HepG2 (cell line): ENCODE results near the gene CHAF1A. TPM values are rescaled to one million over a fixed set of nuclear protein-coding genes. Genes with fewer than 3 reads are reported as not detected.

Experiments
- AHR ChIP-seq: IDR thresholded peaks from 2 replicates; pipeline ENCODE4 v1.6.1; 2018; ENCODE audit warnings: missing genetic modification reagents, missing compliant biosample characterization
- ARNTL ChIP-seq: sonication (generic); formaldehyde crosslinking; IDR thresholded peaks from 2 replicates; pipeline ENCODE4 v1.4.0; 2020; ENCODE audit warnings: mild to moderate bottlenecking, missing genetic modification reagents
- BRD4 ChIP-seq: sonication (generic); formaldehyde crosslinking; IDR thresholded peaks from 2 replicates; pipeline ENCODE4 v1.4.0; 2020; ENCODE audit warnings: missing genetic modification reagents
- CHD2 ChIP-seq: IDR thresholded peaks from 2 replicates; pipeline ENCODE4 v1.6.1; 2011; ENCODE audit warnings: low read depth, low read length, improper control_type of control experiment
- CREB3 ChIP-seq: sonication (generic); formaldehyde crosslinking; IDR thresholded peaks from 2 replicates; pipeline ENCODE4 v1.5.0; 2020; ENCODE audit warnings: missing genetic modification reagents
- CSRNP1 ChIP-seq: sonication (generic); formaldehyde crosslinking; IDR thresholded peaks from 2 replicates; pipeline ENCODE4 v1.8.1; 2023; ENCODE audit warnings: mild to moderate bottlenecking, missing genetic modification reagents
- EEA1 ChIP-seq: sonication (generic); formaldehyde crosslinking; IDR thresholded peaks from 2 replicates; pipeline ENCODE4 v1.5.1; 2020; ENCODE audit warnings: mild to moderate bottlenecking, missing genetic modification reagents, borderline replicate concordance
- ELF3 ChIP-seq: IDR thresholded peaks from 2 replicates; pipeline ENCODE4 v1.6.1; 2016; ENCODE audit warnings: missing genetic modification reagents, missing compliant biosample characterization
- KDM1A ChIP-seq: IDR thresholded peaks from 2 replicates; pipeline ENCODE4 v1.6.1; 2016; ENCODE audit warnings: missing compliant biosample characterization
- KDM4B ChIP-seq: sonication (generic); formaldehyde crosslinking; IDR thresholded peaks from 2 replicates; pipeline ENCODE4 v1.4.0; 2020; ENCODE audit warnings: missing genetic modification reagents
- MLLT10 ChIP-seq: sonication (generic); formaldehyde crosslinking; IDR thresholded peaks from 2 replicates; pipeline ENCODE4 v1.4.0; 2020; ENCODE audit warnings: missing genetic modification reagents
- NFYC ChIP-seq: IDR thresholded peaks from 2 replicates; pipeline ENCODE4 v1.6.1; 2016; ENCODE audit warnings: missing genetic modification reagents, missing compliant biosample characterization
- PAF1 ChIP-seq: IDR thresholded peaks from 2 replicates; pipeline ENCODE4 v1.6.1; 2016; ENCODE audit warnings: missing genetic modification reagents, missing compliant biosample characterization
- STAT6 ChIP-seq: sonication (generic); formaldehyde crosslinking; IDR thresholded peaks from 2 replicates; pipeline ENCODE4 v1.4.0; 2020; ENCODE audit warnings: missing genetic modification reagents, mild to moderate bottlenecking, borderline replicate concordance
- SUZ12 ChIP-seq: fragments of 150-350 bp; IDR thresholded peaks from 2 replicates; pipeline ENCODE4 v1.6.1; 2014; ENCODE audit warnings: low read depth, low read length
- TBX3 ChIP-seq: fragments of 450-650 bp; IDR thresholded peaks from 2 replicates; pipeline ENCODE4 v1.6.1; 2017; ENCODE audit warnings: antibody characterized with exemption, mild to moderate bottlenecking, inconsistent platforms, borderline replicate concordance
- ZFP36L2 ChIP-seq: sonication (generic); formaldehyde crosslinking; IDR thresholded peaks from 2 replicates; pipeline ENCODE4 v1.4.0; 2020; ENCODE audit warnings: missing genetic modification reagents
- ZFY ChIP-seq: sonication (generic); formaldehyde crosslinking; IDR thresholded peaks from 2 replicates; pipeline ENCODE4 v1.4.0; 2020; ENCODE audit warnings: missing genetic modification reagents
- ZIK1 ChIP-seq: sonication (generic); formaldehyde crosslinking; IDR thresholded peaks from 2 replicates; pipeline ENCODE4 v1.5.0; 2020; ENCODE audit warnings: mild to moderate bottlenecking, low read depth, missing genetic modification reagents, borderline replicate concordance
- ZMAT3 ChIP-seq: sonication (generic); formaldehyde crosslinking; conservative IDR thresholded peaks from 2 replicates; pipeline ENCODE4 v1.7.0; 2021; ENCODE audit warnings: missing genetic modification reagents
- ZNF224 ChIP-seq: sonication (generic); formaldehyde crosslinking; IDR thresholded peaks from 2 replicates; pipeline ENCODE4 v1.5.0; 2020; ENCODE audit warnings: mild to moderate bottlenecking, missing genetic modification reagents
- ZNF354B ChIP-seq: sonication (generic); formaldehyde crosslinking; IDR thresholded peaks from 2 replicates; pipeline ENCODE4 v1.8.0; 2022; ENCODE audit warnings: mild to moderate bottlenecking, missing genetic modification reagents
- ZNF569 ChIP-seq: sonication (generic); formaldehyde crosslinking; IDR thresholded peaks from 2 replicates; pipeline ENCODE4 v1.5.0; 2020; ENCODE audit warnings: mild to moderate bottlenecking, missing genetic modification reagents, moderate library complexity, borderline replicate concordance
- ZSCAN5A ChIP-seq: sonication (generic); formaldehyde crosslinking; IDR thresholded peaks from 2 replicates; pipeline ENCODE4 v1.8.0; 2022; ENCODE audit warnings: mild to moderate bottlenecking, missing genetic modification reagents, borderline replicate concordance
- ZSCAN9 ChIP-seq: IDR thresholded peaks from 2 replicates; pipeline ENCODE4 v1.6.1; 2016; ENCODE audit warnings: borderline replicate concordance
- polyA plus RNA-seq, 8 experiments: library from polyadenylated mRNA; depleted of rRNA in 3 of 8; stranded (reverse) in 7 of 8; unstranded in 1 of 8; fragments of >200 nt; fragmentation: Illumina TruSeq in 4 of 8; extraction: Trizol in 4 of 8; gene quantifications; 2 replicates each; pipeline versions ENCODE4 v1.2.1 to v1.2.3, GENCODE V29; 2011 to 2016; ENCODE audit warnings: low read depth in 4 of 8, missing spikeins in 1 of 8, mixed read lengths in 1 of 8; ENCODE audit not compliant: insufficient read depth in 1 of 8
- total RNA-seq, 5 experiments: library from RNA; depleted of rRNA; stranded (reverse); fragments of >200 nt; fragmentation: Illumina TruSeq; extraction: Trizol; gene quantifications; 2 replicates each; pipeline ENCODE4 v1.2.3, GENCODE V29; 2016; ENCODE audit warnings: low read depth in 1 of 5

The CHAF1A gene
- total and polyA plus RNA-seq, 2 of the 13 experiments (the other 11 are each of a cell fraction or from before 2014, with no cell fraction given): 11.0 to 34.8 TPM

- TF ChIP-seq CREB3 (CRISPR knock-in tag): no peak
- TF ChIP-seq TBX3: no peak; the same call in 1 of the 2 replicates
- no peak for TF ChIP-seq ZFP36L2
- TF ChIP-seq BRD4: no peak
- no peak for TF ChIP-seq ZMAT3 (CRISPR knock-in tag)
- no peak for TF ChIP-seq KDM4B (CRISPR knock-in tag)
- TF ChIP-seq ZSCAN9: no peak; the same call in 1 of the 2 replicates
- no peak for TF ChIP-seq STAT6 (CRISPR knock-in tag)
- TF ChIP-seq SUZ12: no peak
- peak; percentile 73; the same call in 1 of the 2 replicates for TF ChIP-seq CHD2
- TF ChIP-seq ZIK1 (CRISPR knock-in tag): 0 out of 2 replicates have a peak, but pooled peaks have one; percentile 21
- no peak for TF ChIP-seq AHR (CRISPR knock-in tag)
- TF ChIP-seq ZFY (CRISPR knock-in tag): 0 out of 2 replicates have a peak, but pooled peaks have one; percentile 8
- TF ChIP-seq KDM1A: no peak
- no peak for TF ChIP-seq ZSCAN5A (CRISPR knock-in tag)
- 0 out of 2 replicates have a peak, but pooled peaks have one; percentile 6 for TF ChIP-seq ELF3 (CRISPR knock-in tag)
- peak; percentile 34; the same call in 1 of the 2 replicates for TF ChIP-seq ARNTL (CRISPR knock-in tag)
- TF ChIP-seq ZNF224 (CRISPR knock-in tag): no peak
- no peak for TF ChIP-seq EEA1 (CRISPR knock-in tag)
- TF ChIP-seq ZNF569 (CRISPR knock-in tag): no peak
- no peak for TF ChIP-seq MLLT10 (CRISPR knock-in tag)
- no peak for TF ChIP-seq ZNF354B
- no peak for TF ChIP-seq CSRNP1 (CRISPR knock-in tag)
- no peak for TF ChIP-seq PAF1 (CRISPR knock-in tag)
- peak; percentile 87 for TF ChIP-seq NFYC (CRISPR knock-in tag)
These were observed 69.1 kb downstream of the CHAF1A start (continued) for GRCh38 chr19:4471403-4472173.
